Measurements from ENCODE around the gene C16orf78.
"Not testable (repeated sequence)": the region's sequence is repeated elsewhere in the genome, so short reads cannot be mapped to it uniquely, and the experiment has no call there.

Gene C16orf78

GRCh38 chr16:49349446-49350168, 24.0 kb upstream of the C16orf78 start:
- no peak for DNase-seq (ENCODE audit: low spot score)

GRCh38 chr16:49350265-49351095, 23.1 kb upstream of the C16orf78 start:
- DNase-seq (ENCODE audit: low spot score) = peak; percentile 62

GRCh38 chr16:49351096-49351487, 22.5 kb upstream of the C16orf78 start:
- DNase-seq (ENCODE audit: low spot score) = no peak

- DNase-seq (ENCODE audit: low spot score) = peak; percentile 51
Measured at GRCh38 chr16:49352892-49353291, 20.7 kb upstream of the C16orf78 start.

GRCh38 chr16:49353680-49354079, 19.9 kb upstream of the C16orf78 start:
- DNase-seq (ENCODE audit: low spot score) = no peak

- no peak for DNase-seq (ENCODE audit: low spot score)
Measured at GRCh38 chr16:49354101-49354500, 19.5 kb upstream of the C16orf78 start.

GRCh38 chr16:49354991-49355390, 18.6 kb upstream of the C16orf78 start:
- no peak for DNase-seq (ENCODE audit: low spot score)

- DNase-seq (ENCODE audit: low spot score) = no peak
Measured at GRCh38 chr16:49355933-49356665, 17.5 kb upstream of the C16orf78 start.

- DNase-seq (ENCODE audit: low spot score) = no peak
Measured at GRCh38 chr16:49356728-49357488, 16.7 kb upstream of the C16orf78 start.

GRCh38 chr16:49359591-49359990, 14.0 kb upstream of the C16orf78 start:
- DNase-seq (ENCODE audit: low spot score) = no peak

- DNase-seq (ENCODE audit: low spot score) = not testable (repeated sequence)
Measured at GRCh38 chr16:49361731-49362130, 11.9 kb upstream of the C16orf78 start.

- DNase-seq (ENCODE audit: low spot score) = no peak
Measured at GRCh38 chr16:49362230-49362629, 11.4 kb upstream of the C16orf78 start.

GRCh38 chr16:49365711-49366509, 7.7 kb upstream of the C16orf78 start:
- DNase-seq (ENCODE audit: low spot score) = no peak

- DNase-seq (ENCODE audit: low spot score) = no peak
Measured at GRCh38 chr16:49366669-49367068, 6.9 kb upstream of the C16orf78 start.

- no peak for DNase-seq (ENCODE audit: low spot score)
Measured at GRCh38 chr16:49369651-49370611, 3.7 kb upstream of the C16orf78 start.

GRCh38 chr16:49376206-49376605, 2.6 kb downstream of the C16orf78 start:
- no peak for DNase-seq (ENCODE audit: low spot score)

GRCh38 chr16:49377196-49377755, 3.7 kb downstream of the C16orf78 start:
- DNase-seq (ENCODE audit: low spot score) = no peak

GRCh38 chr16:49378238-49378637, 4.6 kb downstream of the C16orf78 start:
- no peak for DNase-seq (ENCODE audit: low spot score)

GRCh38 chr16:49378816-49379215, 5.2 kb downstream of the C16orf78 start:
- DNase-seq (ENCODE audit: low spot score) = no peak

Data from SK-N-DZ (cell line).